Stimulated activated CD4-positive, alpha-beta T cell treated with anti-CD3 and anti-CD28 coated beads, Interleukin-4, amount 100 ng/mL, for 48 hours (primary cell): Measurements from ENCODE around the gene SECTM1.

ENCODE experiments used
- DNase-seq, 2 donors: peaks; one replicate each; pipeline ENCODE4 v3.0.0-alpha.2; 2020; ENCODE audit warnings: low read depth in 2 of 2

SECTM1 gene

DNA sequence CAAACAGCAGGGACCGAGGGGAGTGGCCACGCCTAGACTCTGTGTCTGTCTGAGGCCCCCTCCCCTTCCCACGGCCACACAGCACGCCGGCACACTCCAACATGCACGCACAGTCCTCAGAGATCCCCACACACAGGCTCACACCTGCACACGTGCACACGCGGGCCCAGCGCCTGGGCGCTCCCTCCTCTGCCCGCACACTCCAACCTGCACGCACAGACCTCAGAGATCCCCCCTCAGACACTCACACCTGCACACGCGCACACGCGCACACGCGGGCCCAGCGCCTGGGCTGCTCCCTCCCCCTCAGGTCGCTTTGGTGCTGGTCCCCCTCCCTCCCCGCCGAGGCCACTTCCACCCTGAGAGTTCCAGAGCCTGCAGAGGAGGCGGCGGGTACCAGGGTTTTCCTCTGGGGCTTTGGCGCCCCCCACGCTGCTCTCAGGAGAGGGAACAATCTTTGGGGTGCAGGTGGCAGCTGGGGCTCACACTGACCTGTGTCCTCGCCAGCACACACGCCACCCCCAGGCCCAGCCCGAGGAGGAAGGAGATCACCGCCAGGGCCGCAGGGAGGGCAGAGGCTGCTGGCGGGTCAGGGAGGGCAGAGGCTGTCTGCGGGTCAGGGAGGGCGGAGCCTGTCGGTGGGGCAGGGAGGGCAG lies 17.7 kb downstream of the SECTM1 start:
- no peak for DNase-seq

DNA sequence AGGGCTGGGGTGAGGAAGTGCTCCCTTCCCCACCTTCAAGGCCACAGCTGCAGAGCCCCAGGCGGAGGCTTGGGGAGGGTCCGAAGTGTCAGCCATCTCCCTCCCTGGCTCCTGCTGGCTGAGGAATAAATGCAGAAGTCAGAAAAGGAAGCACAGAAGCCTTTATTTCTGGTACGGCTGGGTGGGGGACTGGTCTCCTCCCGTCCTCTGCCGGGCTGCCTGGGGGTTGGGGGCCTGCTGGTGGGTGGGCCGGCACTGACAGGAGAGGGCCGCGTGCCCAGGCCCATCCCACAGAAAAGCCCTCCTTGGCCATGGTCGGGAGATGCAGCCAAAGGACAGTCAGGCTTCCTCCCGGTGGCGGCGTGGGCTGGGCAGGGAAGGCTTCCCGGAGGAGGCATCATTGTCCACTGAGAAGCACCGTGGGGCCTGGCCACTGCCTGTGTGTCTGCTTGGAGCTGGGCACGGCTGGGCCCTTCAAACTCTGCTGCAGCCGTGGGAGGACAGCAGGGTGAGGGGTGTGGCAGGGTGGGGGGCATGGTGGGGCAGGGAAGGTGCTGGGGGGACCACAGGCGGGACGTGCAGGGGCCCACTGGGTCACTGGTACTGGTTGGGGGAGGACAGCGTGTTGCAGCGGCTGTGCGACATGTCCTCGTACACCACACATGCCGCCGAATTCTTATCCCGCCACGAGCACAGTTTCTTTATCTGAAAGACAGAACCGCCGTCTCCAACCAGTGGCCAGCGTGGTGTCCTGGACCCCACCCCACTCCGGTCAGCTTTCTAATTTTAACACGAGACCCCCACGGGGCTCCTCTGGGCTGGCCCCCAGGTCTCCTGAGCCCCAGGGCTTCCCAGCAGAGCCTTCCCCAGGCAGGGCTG lies 18.6 kb downstream of the SECTM1 start:
- DNase-seq, result no peak

DNA sequence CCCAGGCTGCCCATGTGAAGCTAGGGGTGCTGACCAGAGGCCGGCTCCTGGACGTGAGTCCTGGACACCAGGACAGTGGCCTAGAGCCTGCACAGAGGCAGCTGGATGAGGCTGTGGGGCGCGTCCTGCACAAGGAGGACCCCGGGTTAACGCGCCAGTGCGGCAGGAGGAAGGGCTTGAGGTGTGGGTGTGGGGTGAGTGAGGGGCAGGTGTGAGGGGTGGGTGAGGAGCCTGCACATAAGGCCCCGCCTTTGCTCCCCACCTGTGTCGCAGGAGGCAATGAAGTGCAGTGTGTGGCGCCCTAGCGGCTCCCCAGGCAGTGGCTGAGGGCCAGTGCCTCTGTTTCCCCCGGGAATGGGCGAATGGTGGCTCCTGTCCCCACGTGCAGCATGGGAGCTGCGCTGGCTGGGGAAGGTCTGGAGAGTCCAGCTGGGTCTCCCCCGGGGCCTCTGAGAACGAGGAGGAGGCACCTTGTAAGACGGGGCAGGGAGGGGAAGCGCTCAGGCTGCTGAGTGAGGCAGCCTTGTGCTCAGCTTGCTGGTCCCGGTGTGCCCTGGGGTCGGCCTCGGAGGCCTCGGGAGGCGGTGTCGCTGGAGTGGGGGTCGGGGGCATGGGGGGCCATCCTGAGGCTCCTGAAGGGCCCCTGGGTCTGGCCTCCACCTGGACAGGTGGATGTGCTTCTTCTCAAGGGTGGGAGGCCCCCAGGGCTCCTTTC lies 19.4 kb downstream of the SECTM1 start:
- no peak for DNase-seq

DNA sequence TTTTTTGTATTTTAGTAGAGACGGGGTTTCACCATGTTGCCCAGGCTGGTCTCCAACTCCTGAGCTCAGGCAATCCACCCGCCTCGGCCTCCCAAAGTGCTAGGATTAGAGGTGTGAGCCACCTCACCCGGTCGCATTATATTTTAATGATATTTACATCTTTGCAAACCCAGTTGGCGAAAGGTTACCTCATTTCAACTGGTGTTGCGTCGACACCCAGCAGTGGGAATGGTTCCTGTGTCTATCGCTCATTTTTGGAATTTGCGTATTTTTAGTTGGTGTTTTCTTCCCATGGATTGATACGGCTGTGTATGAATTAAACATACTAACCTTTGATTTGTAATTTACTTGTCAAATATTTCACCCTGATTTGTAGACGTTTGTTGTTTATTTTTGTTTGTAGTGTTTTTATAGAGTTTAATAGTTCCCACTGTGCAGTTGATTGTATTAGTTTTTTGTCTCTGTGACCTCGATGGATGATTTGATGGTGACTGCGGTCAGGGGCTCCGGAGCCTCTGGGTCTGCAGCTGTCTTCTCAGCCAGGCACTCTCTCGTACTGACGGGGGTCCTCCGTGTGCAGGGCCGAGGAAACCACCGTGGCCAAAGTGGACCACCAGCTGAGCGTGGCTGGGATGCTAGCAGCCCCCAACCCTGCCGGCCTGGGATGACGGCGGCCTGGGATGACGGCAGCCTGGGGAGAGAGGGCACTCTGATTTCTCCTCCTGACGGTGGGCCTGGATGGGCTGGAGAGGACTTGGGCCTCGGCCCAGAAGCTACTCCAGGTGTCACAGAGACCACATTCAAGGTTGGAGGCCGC lies 20.2 kb downstream of the SECTM1 start:
- no peak for DNase-seq

DNA sequence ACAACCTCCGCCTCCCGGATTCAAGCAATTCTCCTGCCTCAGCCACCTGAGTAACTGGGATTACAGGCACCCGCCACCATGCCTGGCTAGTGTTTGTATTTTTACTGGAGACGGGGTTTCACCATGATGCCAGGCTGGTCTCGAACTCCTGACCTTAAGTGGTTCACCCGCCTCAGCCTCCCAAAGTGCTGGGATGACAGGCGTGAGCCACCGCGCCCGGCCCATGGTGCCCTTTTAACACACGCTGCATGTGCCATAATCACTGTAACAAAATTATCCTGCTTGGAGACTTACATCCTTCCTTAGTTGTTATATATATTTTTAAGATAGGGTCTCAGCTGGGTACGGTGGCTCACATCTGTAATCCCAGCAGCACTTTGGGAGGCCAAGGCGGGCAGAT lies 21.6 kb downstream of the SECTM1 start:
- DNase-seq, result no peak

DNA sequence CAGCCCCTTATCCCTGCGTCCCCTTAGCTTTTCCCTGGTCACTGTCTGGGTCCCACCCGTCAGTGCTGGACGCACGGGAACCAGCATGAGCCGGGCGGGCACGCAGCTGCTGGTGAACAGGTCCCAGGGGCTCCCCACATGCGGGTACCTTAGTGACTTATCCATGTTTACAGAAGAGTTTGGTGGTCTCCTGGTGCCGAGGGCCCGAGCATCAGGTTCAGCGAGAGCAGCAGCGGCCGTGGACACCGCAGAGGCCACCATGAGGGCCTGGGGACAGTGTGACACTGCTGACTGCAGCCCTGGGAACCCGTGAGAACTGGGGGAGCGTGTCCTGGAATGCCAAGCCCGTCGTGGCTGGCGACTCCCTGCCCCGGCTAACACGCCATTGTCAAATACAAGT lies 22.7 kb downstream of the SECTM1 start:
- DNase-seq, result no peak

DNA sequence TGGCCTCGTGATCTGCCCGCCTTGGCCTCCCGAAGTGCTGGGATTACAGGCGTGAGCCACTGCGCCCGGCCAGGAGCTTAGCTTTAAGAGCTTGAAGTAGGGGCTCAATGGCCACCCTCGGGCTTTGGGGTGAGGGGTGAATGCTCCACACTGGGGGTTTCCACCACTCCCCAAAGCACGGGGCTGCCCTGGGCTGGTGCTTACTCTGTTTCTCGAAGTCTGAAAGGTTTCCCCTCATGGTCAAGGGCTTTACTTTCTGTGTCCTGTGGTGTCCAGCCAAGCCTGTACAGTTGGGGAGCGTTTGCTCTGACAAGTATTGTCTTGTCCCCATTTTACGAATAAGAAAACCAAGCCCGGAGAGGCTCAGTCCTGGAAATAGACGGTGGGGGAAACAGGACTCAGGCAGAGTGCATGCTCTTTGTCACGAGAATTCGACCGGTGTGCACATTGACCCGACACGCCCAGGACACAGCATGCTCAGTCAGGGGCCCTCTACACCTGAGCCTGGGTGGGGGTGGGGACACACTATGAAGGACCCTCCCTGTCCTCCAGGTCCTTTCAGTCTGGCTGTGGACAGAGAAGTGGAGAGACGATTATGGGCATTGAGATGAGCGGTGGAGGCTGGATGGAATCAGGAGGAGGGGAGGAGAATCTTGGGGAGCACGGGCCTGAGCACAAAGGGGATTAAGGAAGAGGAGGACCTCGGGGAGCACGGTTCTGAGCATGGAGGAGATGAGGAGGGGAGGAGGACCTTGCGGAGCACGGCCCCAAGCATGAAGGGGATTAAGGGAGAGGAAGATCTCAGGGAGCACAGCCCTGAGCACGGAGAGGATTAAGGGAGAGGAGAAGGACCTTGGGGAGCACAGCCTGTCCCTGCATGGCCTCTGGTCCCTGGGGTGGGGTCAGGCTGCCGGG lies 23.7 kb downstream of the SECTM1 start:
- DNase-seq, result no peak

DNA sequence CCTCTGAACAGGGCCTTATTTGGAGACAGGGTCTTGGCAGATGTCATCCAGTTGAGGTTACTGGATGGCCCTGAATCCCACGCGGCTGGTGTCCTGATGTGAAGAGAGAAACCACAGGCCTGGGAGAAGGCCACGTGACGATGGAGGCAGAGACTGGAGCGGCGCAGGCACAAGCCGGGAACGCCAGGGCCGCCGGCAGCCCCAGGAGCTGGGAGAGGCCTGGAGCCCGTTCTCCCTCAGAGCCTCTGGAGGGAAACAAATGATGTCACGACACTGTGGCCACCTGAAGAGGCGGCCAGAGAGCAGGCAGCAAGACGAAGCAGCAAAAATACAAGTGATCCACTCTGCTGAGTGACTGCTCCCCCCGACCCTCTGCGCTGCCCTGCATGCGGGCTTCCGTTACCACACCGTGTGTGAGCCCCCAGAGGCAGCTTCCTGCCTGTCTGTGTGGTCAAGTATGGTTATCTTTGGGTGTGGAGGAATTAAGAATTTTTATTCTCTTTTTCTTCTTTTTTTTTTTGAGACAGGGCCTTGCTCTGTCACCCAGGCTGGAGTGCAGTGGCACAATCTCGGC lies 27.8 kb downstream of the SECTM1 start:
- no peak for DNase-seq

DNA sequence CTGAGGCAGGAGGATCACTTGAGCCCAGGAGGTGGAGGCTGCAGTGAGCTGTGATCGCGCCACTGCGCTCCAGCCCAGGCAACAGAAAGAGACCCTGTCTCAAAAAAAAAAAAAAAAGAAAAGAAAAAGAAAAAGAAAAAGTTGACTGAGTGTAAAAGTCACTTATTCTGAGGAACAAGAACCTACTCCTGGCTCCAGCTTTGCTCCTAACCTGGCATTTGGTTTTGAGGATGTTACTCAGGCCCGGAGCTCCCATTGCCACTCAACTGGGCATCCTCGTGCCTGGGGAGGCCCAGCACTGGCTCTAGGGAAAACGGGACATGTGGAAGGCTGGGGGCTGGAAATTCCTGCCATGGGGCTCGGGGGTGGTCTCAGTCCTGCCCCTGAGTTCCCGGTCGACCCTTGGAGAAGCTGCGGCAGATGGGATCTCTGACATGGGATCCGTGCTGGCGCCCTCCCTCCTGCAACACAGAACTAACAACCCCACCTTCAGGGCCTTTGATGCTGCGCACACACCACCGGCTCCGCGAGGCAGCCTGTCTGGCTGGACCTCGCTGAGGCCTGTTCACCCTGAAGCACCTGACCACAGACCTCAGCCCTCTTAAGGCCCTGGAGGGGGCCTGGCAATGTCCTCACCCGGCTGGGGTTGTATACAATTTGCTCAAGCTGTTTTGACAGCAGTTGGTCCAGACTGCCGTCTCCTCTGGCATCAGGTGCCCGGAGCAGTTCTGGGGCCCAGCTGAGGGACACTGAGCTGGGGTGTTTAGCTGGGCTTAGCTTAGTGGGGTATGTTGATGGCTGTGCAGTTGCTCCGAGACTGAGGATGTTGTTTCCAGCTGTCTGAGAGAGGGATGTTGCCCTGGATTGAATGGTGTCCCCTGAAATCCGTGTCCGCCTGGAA lies 28.5 kb downstream of the SECTM1 start:
- DNase-seq, result no peak

DNA sequence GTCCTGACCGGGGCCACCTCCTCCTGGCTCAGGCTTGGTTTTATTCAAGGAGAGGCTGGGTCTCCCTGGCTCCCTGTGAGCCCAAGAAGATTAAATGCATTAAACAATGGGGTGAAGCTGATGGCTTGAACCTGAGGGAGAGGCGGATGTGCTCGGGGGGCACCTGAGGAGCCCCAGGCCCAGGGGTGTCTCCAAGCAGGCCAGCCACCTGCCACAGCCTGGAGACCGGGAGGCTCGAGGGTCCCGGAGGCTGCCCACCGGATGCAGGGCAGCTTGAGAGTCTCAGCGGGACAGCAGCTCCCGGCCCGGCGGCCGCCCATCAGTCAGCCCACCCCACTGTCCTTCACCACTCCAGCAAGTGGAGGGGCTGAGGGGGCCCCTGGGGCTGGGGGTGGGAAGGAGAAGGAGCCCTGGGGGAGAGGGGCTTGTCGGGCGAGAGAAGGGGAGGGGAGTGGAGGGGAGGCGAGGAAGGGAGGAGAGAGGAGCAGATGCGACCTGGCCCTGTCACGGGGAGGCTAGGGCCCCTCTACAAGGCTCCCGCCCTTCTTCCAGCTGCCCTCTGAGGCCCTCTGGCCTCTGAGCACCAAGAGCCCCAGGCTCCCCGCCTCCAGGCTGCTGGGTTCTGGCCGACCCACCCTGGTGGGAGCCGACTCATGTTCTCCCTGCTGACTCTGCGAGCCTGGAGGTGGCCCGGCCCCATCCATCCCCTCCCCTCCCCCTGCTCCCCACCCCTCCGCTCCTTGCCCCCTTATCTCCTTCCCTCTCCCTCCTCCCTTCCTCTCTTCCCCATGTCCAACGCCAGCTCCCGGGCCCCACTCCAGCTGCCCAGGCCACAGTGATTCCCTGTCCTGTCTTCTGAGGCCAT lies 29.4 kb downstream of the SECTM1 start:
- no peak for DNase-seq

DNA sequence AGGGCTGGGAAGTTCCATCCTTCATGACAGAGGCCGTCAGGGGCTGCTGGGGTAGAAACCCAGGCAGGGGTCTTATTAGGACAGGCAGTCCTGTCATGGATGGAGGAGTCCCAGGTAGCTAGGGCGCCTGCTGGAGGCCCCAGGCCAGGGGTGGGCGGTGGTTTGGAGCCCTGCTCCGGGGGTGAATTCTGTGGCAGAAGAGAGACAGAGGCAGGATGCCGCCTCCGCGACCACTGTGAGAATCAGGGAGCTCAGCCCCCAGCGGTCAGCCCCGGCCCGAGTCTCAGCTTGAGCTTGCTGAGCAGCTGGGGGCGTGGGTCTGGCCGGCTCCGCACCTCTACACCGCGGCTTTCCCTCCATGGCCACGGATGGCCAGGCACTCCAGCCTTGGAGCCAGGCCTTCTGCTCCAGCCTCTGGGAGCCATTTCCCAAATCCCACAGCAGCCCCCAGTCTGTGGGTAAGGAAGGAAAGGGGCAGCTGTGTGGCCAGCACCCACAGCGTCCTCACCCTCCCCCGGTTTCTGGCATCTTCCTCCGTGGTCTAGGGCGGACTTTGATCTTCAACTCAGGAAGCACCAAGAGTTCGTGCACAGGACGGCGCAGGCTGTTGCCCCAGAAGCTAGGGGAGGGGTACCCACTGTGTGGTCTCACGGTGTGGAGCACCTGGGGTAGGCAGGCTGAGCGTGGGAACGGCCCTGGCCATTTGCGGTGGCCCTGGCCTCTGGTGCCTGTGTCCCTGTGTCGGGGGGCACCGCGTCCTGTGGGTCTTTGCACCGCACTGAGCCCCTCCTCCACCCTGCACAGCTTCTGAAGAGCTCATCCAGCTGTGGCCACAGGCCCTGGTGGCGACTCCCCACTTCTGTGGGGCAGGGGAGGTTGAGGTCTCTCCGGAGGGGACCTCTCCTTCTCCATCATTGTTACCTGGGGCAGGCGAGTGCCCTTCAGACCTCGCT lies 30.3 kb downstream of the SECTM1 start:
- no peak for DNase-seq

DNA sequence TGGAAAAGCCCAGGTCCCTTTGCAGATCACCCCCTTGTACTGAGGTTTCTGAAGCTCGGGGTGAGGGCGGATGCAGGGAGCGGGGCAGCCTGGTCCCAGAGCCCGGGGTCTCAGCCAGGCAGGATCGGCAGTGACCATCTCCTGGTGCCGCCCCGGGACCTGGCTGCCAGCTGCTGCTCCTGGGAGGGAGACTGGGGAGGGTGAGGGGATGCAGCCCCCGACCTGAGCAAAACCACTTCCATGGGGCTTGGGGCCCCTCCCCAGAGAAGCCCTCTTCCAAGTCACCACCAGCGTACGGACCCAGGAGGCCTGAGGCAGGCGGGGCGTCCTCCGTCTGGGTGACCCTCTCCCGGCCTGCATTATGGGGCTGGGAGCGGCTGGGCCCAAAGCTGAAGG lies 31.0 kb downstream of the SECTM1 start:
- DNase-seq, result no peak

DNA sequence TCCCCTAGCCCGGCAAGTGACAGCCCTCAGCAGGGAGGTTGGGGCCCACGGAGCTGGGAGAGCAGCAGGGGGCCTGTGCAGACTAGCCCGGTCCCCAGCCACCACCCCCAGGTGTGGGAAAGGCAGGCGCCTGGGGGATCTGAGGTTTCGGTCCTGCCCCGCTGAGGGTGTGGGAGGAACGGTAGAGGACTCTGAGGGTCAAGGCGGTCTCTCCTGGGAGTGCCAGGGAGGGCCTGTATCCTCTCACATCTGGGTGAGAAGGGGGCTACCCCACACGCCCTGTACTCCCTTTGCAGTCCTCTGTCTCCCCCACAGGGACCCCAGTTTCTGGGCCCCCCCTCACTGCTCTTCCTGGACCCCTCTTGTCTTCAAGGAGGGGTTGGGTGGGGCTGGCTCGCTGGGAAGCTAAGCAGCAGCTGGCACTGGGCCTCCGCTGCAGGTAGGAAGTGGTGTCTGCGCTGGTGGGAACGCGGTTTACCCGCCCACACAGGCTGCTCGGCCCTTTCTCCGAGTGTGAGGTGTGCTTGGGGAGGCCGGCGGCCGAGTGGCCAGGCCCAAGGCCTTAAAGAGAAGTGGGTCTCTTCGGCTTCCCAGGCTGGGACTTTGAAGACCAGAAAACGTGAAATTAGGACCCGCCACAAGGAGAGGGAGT lies 31.5 kb downstream of the SECTM1 start:
- peak in 1 of 2 donors; percentile 61 for DNase-seq

DNA sequence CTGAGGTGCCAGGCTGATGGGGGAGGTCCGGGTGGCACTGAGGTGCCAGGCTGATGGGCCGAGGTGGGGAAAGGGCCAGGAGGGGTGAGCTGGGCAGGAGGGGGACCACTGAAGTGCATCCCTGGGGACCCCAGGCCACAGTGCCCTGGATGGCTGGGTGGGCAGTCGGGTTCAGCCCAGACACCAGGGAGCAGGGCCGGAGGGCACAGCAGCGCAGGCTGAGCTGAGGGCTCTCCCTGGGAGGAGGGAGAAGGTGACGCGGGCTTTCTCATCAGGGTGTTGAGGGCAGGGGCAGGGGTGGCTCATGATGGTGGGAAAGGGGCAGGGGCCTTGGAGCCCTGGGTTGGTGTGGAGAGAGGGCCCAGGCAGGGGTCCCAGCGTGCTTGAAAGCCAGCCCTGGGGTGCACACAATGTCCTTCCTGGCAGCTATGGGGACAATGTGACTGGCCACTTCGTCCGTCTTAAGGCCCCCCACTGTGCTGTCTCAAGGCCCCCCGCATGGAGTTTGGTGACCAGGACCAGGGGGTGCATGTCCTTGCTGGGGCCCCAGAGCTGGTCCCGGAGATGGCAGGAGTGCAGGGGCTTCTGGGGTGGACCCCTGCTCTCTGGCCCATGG lies 32.2 kb downstream of the SECTM1 start:
- DNase-seq, result no peak

DNA sequence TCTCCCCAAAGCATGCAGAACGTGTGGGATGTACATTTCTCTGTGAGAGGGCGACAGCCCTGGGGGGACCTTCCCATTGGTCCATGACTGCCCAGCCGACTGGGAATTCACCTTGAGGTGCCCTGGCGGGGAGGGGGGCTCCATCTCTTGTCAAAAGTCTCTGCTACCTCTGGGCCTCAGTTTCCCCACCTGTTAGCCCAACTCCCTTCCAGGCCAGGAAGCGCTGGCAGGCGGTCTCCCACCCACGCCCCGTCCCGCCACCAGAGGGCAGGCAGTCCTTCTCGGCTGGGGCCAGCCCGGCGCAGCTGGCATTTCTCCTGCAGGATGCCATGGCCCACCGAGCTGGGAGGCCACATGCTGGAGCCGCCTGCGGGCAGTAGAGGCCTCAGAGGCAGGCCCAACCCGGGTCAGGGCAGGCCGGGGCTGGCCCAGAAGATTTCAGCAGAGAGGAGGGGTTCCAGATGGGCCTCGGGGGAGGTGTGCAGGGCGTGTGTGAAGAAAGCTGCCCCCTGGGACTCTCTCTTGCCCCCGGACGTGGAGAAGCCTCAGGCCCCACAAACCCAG lies 32.8 kb downstream of the SECTM1 start:
- DNase-seq, result peak in 1 of 2 donors; percentile 64

DNA sequence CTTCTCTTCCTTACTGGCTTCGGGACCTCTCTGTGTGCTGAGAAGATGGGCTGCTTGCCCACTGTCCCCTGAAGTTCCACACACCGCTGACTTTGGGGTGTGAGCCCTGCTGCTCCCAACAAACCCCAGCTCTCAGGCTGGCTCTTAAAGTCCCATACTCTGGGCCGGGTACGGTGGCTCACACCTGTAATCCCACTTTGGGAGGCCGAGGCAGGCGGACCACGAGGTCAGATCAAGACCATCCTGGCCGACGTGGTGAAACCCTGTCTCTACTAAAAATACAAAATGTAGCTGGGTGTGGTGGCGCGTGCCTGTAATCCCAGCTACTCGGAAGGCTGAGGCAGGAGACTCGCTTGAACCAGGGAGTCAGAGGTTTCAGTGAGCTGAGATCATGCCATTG lies 33.3 kb downstream of the SECTM1 start:
- DNase-seq, result no peak
